K562 (cell line): ENCODE measurements around the gene ARHGAP23. TPM values are rescaled to one million over a fixed set of nuclear protein-coding genes. Genes with fewer than 3 reads are reported as not detected.
A peak's percentile ranks its signal among the peaks of the same experiment; 100 is the strongest.

Source experiments
- ATAC-seq: fragments of 200-7000 bp; cut with Tn5 transposase; 3 replicates; pipeline ENCODE4 v1.9.1; 2020; ENCODE audit warnings: moderate library complexity
- BruUV-seq: library from RNA; stranded (reverse); fragments of 400-500 nt; replicated peaks from 2 replicates; lab custom pipeline; 2021; lab: Mats Ljungman, UMichigan
- CTCF ChIA-PET: fragments of 300-600 bp; formaldehyde crosslinking; extraction: SDS; loops from one replicate; lab custom pipeline; 2021; ENCODE audit warnings: low intra/inter-chr PET ratio; lab: Yijun Ruan, JAX
- POLR2A ChIA-PET: fragments of 300-600, 350-650 bp; sonication (Branson Sonifier 250); formaldehyde crosslinking; extraction: SDS; loops from one replicate; lab custom pipeline; 2021; ENCODE audit warnings: antibody characterized with exemption, inconsistent platforms; lab: Yijun Ruan, JAX
- DNase-seq, 4 experiments: peaks; one replicate each; pipeline versions ENCODE4 v3.0.0 to v3.0.0-alpha.2; 2011 to 2018; ENCODE audit warnings: low spot score in 3 of 4, mixed read lengths in 3 of 4; ENCODE audit errors: extremely low read depth in 1 of 4
- FAIRE-seq: peaks from 2 replicates; lab custom pipeline; 2011; peaks lifted over from hg19 to GRCh38; lab: Jason Lieb, UNC
- H2AFZ ChIP-seq: 2 replicates; pipeline ENCODE4 v1.6.0; 2011; ENCODE audit warnings: low read depth, low read length, control low read depth, inconsistent platforms
- H3K27ac ChIP-seq: fragments of 200-600 bp; 3 replicates; pipeline ENCODE4 v1.8.0; 2011; ENCODE audit warnings: low read depth, mild to moderate bottlenecking, control low read depth, inconsistent platforms, low read length, moderate library complexity, mixed read lengths; ENCODE audit errors: extremely low read depth
- H3K27me3 ChIP-seq, 2 experiments: fragments of 300-600 bp in 1 of 2; 2 replicates in 1 of 2; 3 replicates in 1 of 2; pipeline versions ENCODE4 v1.6.0 to v1.8.0; 2011; ENCODE audit warnings: inconsistent platforms in 2 of 2, low read length in 2 of 2, mild to moderate bottlenecking in 1 of 2, mixed read lengths in 1 of 2, moderate library complexity in 1 of 2; ENCODE audit not compliant: control insufficient read depth in 2 of 2, insufficient read depth in 2 of 2
- H3K36me3 ChIP-seq: fragments of 300-600 bp; 3 replicates; pipeline ENCODE4 v1.8.0; 2011; ENCODE audit warnings: mild to moderate bottlenecking, low read length, inconsistent platforms; ENCODE audit not compliant: control insufficient read depth, insufficient read depth
- H3K4me1 ChIP-seq, 2 experiments: fragments of 200-600 bp in 1 of 2; replicated peaks in 1 of 2; 2 replicates in 1 of 2; 3 replicates in 1 of 2; pipeline versions ENCODE4 v1.5.1 to v1.8.0; 2011; ENCODE audit warnings: inconsistent platforms in 2 of 2, low read length in 2 of 2, mild to moderate bottlenecking in 1 of 2, mixed read lengths in 1 of 2, moderate library complexity in 1 of 2; ENCODE audit not compliant: control insufficient read depth in 2 of 2, insufficient read depth in 2 of 2
- H3K4me2 ChIP-seq: 2 replicates; pipeline ENCODE4 v1.6.1; 2011; ENCODE audit warnings: low read length, control low read depth, inconsistent platforms, mixed read lengths; ENCODE audit not compliant: insufficient read depth
- H3K4me3 ChIP-seq: fragments of 200-600 bp; sonication (generic), shearing (Covaris generic); 2 replicates; pipeline ENCODE4 v1.5.1; 2016; ENCODE audit warnings: control low read depth, inconsistent platforms
- H3K79me2 ChIP-seq: fragments of 200-600 bp; 3 replicates; pipeline ENCODE4 v1.8.0; 2011; ENCODE audit warnings: low read length, inconsistent platforms; ENCODE audit not compliant: control insufficient read depth, insufficient read depth
- H3K9ac ChIP-seq, 2 experiments: 2 replicates each; pipeline versions ENCODE4 v1.6.0 to v1.6.1; 2011; ENCODE audit warnings: low read depth in 2 of 2, low read length in 2 of 2, control low read depth in 1 of 2, inconsistent platforms in 1 of 2, mild to moderate bottlenecking in 1 of 2, mixed read lengths in 1 of 2; ENCODE audit not compliant: insufficient read depth in 1 of 2
- H3K9me1 ChIP-seq: one replicate; pipeline ENCODE4 v1.6.0; 2011; ENCODE audit warnings: inconsistent platforms, mild to moderate bottlenecking, low read length, moderate library complexity; ENCODE audit not compliant: control insufficient read depth, insufficient read depth
- H3K9me3 ChIP-seq: replicated peaks from 2 replicates; pipeline ENCODE4 v1.5.1; 2011; ENCODE audit warnings: low read depth, low read length, inconsistent platforms; ENCODE audit not compliant: control insufficient read depth, insufficient read depth
- H4K20me1 ChIP-seq: replicated peaks from 2 replicates; pipeline ENCODE4 v1.6.1; 2011; ENCODE audit warnings: low read length, inconsistent platforms, mixed read lengths; ENCODE audit not compliant: control insufficient read depth, insufficient read depth
- BCOR ChIP-seq: fragments of 450-650 bp; IDR thresholded peaks from 2 replicates; pipeline ENCODE4 v1.6.1; 2016
- BDP1 ChIP-seq: IDR thresholded peaks from 3 replicates; pipeline ENCODE4 v1.6.1; 2011; ENCODE audit not compliant: insufficient read length, insufficient read depth
- FOXP4 ChIP-seq: sonication (generic); formaldehyde crosslinking; IDR thresholded peaks from 2 replicates; pipeline ENCODE4 v1.8.0; 2022; ENCODE audit warnings: mild to moderate bottlenecking, missing genetic modification reagents, borderline replicate concordance
- HNRNPH1 ChIP-seq: fragments of 200-400 bp; formaldehyde crosslinking; optimal IDR thresholded peaks from 2 replicates; pipeline ENCODE3; 2017; ENCODE audit warnings: low read depth, mild to moderate bottlenecking, low read length, moderate library complexity
- ID3 ChIP-seq, 2 experiments: fragments of 250-450 bp in 1 of 2; fragments of 450-650 bp in 1 of 2; sonication (Bioruptor Pico) in 1 of 2; IDR thresholded peaks; 2 replicates each; pipeline versions ENCODE4 v1.6.1 to v1.8.0; 2016 to 2021; ENCODE audit warnings: mild to moderate bottlenecking in 2 of 2, moderate library complexity in 2 of 2, missing compliant biosample characterization in 1 of 2, missing genetic modification characterization in 1 of 2
- RBM25 ChIP-seq: fragments of 200-400 bp; formaldehyde crosslinking; IDR thresholded peaks from 2 replicates; pipeline ENCODE4 v1.6.1; 2018; ENCODE audit warnings: low read length, low read depth, moderate library complexity; ENCODE audit not compliant: severe bottlenecking
- ZNF384 ChIP-seq: IDR thresholded peaks from 2 replicates; pipeline ENCODE4 v1.6.1; 2012; ENCODE audit warnings: low read depth, low read length, improper control_type of control experiment
- in situ Hi-C: fragments of 300-500 bp; cut with MboI; formaldehyde crosslinking; loops from 4 replicates; pipeline ENCODE4 v1.15.0; 2018; ENCODE audit warnings: inconsistent platforms, mixed read lengths
- intact Hi-C: fragments of 100-400 bp; cut with micrococcal nuclease; formaldehyde crosslinking; loops from 2 replicates; pipeline ENCODE4 v1.14.2; 2022
- polyA plus RNA-seq, 8 experiments: library from polyadenylated mRNA; depleted of rRNA in 4 of 8; stranded (reverse) in 5 of 8; unstranded in 3 of 8; fragments of >200 nt; fragmentation: Nextera tagmentation in 2 of 8; fragmentation: Illumina TruSeq in 1 of 8; extraction: Ambion mirVana in 2 of 8; extraction: Trizol in 1 of 8; gene quantifications; 2 replicates each; pipeline versions ENCODE4 v1.2.1 to v1.2.3, GENCODE V29; 2011 to 2014; ENCODE audit warnings: inconsistent platforms in 1 of 8, missing spikeins in 1 of 8
- total RNA-seq, 7 experiments: library from RNA; depleted of rRNA in 6 of 7; stranded (reverse); fragments of >200 nt in 6 of 7; fragmentation: Illumina TruSeq in 2 of 7; extraction: Trizol in 2 of 7; gene quantifications; 2 replicates each; pipeline versions ENCODE4 v1.2.1 to v1.2.3, GENCODE V29; 2011 to 2021; ENCODE audit warnings: low replicate concordance in 1 of 7

ARHGAP23 gene
- total and polyA plus RNA-seq, 9 of the 15 experiments (the other 6 are each of a cell fraction or from before 2014, with no cell fraction given) = 0.01 to 2.7 (median 0.70) TPM

- TF ChIP-seq ID3 (CRISPR knock-in tag; IDR thresholded peaks at IDR 0.05) (no peak), ID3 (tag; IDR thresholded peaks at IDR 0.05) (no peak)
Observed at GRCh38 chr17:38425744-38426143, 2.5 kb upstream of the ARHGAP23 start (continued).

- Histone ChIP-seq H3K27me3 (peaks cover 9 to 40% of the 10 kb centered on the region in 2 experiments; a peak in 4 of 5 replicates), H3K4me2 (no peak overlapping the region)
- BruUV-seq = no TSS peak
Observed at GRCh38 chr17:38426441-38426840, 1.8 kb upstream of the ARHGAP23 start.

More at GRCh38 chr17:38426441-38426840, 1.8 kb upstream of the ARHGAP23 start:
- no peak overlapping the region for H3K9ac ChIP-seq
- peaks cover 0 to 17% of the 10 kb centered on the region in 2 experiments; a peak in 2 of 5 replicates for H3K4me1 ChIP-seq
- no peaks in the 10 kb centered on the region for H3K9me1 ChIP-seq
- no peaks in the 10 kb centered on the region for H3K36me3 ChIP-seq
- TF ChIP-seq RBM25 (peak; percentile 78), HNRNPH1 (no peak), BCOR (0 out of 2 replicates have a peak, but pooled peaks have one; percentile 66), FOXP4 (CRISPR knock-in tag) (no peak), ZNF384 (peak; percentile 73), BDP1 (no peak)
- no peak for FAIRE-seq
- DNase-seq = no peak
- H3K27ac ChIP-seq = no peak overlapping the region
- peaks cover 6% of the 10 kb centered on the region; the same call in 1 of the 2 replicates for H4K20me1 ChIP-seq
- H3K79me2 ChIP-seq = no peaks in the 10 kb centered on the region
- intact Hi-C loops = no loop called here
- H3K4me3 ChIP-seq = no peak overlapping the region
- no peak overlapping the region for H2AFZ ChIP-seq
- ChIA-PET CTCF (no interaction called here), POLR2A (interaction anchor here (1.0 kb wide), 1 partner anchor 77 kb away, joined by 6 read pairs; no protein-coding TSS in a partner anchor)
- ATAC-seq = no peak
- in situ Hi-C loops = no loop called here
- no peaks in the 10 kb centered on the region for H3K9me3 ChIP-seq
